HuH-7.5 (cell line): ENCODE data around the gene ZNF101.
A peak's percentile ranks its signal among the peaks of the same experiment; 100 is the strongest.
"Not testable (repeated sequence)": the region's sequence is repeated elsewhere in the genome, so short reads cannot be mapped to it uniquely, and the experiment has no call there.

Source experiments
- DNase-seq: peaks from one replicate; pipeline ENCODE4 v3.0.0; 2011; ENCODE audit warnings: low spot score

The ZNF101 gene

GRCh38 chr19:19661675-19662251, 6.9 kb upstream of the ZNF101 start:
- DNase-seq = no peak

GRCh38 chr19:19662344-19662743, 6.3 kb upstream of the ZNF101 start:
- no peak for DNase-seq

GRCh38 chr19:19662871-19663255, 5.8 kb upstream of the ZNF101 start:
- DNase-seq = no peak

DNA sequence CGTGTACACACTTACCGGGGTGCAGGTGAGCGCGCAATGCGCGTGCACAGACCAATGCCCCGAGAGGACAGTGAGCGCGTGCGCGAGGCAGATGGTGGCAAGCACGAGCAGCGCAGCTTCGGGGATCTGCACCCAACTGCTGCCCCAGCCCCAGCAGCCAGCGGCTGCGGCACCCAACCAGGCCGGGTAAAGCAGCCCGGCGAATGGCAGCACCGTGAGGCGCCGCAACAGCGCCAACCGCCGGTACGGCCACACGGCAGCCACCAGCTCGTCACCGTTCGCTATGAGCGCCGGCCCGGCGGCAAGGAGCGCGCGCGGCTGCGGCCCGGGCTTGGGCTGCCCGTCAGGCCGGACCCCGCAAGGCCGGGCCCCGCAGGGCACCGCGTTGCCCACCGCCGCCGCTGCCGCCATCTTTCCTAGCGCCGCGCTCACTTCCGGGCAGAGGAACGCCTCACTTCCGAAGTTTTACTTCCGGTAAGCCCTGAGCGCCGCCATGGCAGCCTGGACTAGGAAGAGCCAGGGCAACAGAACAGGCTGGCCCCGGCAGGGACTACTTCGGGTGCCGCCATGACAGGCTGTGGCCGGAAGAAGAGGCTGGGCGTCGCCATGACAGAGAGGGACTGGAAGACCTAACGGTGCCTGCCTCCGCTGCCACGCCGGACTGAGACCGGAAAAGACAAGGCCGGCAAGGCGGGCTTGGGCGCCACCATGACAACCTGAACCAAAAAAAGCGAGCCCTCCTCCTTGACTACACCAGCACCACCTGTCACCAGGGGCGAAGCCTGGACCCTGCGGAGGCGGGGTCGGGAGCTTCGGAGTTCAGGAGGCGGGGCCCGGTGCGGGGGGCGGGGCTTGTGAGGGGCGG, 5.2 kb upstream of the ZNF101 start, which contains the start of gene ATP13A1:
Gene ATP13A1, minus strand, starts transcription at position 421 of the 865 bp plus-strand sequence. Its CDS starts 10 bp downstream, at position 411.
- peak; percentile 94 for DNase-seq

DNA sequence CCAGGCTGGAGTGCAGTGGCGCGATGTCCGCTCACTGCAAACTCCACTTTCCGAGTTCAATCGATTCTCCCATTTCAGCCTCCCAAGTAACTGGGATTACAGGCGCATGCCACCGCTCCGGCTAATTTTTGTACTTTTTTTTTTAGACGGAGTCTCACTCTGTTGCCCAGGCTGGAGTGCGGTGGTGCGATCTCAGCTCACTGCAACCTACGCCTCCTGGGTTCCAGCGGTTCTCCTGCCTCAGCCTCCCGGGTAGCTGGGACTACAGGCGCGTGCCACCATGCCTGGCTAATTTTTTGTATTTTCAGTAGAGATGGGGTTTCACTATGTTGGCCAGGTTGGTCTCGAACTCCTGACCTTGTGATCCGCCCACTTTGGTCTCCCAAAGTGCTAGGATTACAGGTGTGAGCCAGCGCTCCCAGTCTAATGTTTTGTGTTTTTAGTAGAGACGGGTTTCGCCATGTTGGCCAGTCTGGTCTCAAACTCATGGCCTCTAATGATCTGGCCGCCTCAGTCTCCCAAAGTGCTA, 3.2 kb upstream of the ZNF101 start:
- DNase-seq = not testable (repeated sequence)

DNA sequence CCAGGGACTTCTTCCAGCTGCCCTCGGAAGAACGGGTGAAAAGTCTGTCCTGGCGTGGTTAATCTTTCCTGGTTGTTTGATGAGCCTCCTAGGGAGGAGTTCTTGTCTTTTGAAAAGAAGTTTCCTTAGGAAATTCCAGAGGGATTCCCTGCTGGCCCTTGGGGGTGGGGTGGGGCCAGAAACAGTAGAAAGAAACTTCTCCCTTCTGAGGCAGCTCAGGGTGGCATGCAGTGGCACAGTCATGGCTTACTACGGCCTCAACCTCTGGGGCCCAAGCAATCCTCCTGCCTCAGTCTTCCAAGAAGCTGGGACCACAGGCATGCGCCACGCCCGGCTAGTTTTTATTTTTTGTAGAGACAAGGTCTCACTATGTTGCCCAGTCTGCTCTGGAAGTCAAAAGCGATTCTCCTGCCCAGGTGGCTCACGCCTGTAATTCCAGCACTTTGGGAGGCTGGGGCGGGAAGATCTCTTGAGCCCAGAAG, 1.5 kb downstream of the ZNF101 start:
- no peak for DNase-seq

- DNase-seq = no peak
These were observed 4.2 kb downstream of the ZNF101 start for GRCh38 chr19:19672816-19673215.

DNA sequence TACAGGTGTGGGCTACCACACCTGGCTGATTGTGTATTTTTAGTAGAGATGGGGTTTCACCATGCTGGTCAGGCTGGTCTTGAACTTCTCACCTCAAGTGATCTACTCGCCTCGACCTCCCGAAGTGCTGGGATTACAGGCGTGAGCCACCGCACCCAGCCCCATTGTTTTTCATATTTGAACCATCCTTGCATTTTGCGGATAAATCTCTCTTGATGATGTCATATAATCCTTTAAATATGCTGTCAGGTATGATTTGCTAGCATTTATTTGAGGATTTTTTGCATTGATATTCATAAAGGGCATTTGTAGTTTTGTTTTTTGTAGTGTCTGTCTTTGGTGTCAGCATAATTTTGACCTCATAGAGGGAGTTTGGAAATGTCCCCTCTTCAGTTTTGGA, 5.7 kb downstream of the ZNF101 start:
- no peak for DNase-seq

GRCh38 chr19:19677579-19677978, 8.9 kb downstream of the ZNF101 start:
- DNase-seq = no peak

GRCh38 chr19:19679176-19680073, 10.8 kb downstream of the ZNF101 start:
- no peak for DNase-seq

DNA sequence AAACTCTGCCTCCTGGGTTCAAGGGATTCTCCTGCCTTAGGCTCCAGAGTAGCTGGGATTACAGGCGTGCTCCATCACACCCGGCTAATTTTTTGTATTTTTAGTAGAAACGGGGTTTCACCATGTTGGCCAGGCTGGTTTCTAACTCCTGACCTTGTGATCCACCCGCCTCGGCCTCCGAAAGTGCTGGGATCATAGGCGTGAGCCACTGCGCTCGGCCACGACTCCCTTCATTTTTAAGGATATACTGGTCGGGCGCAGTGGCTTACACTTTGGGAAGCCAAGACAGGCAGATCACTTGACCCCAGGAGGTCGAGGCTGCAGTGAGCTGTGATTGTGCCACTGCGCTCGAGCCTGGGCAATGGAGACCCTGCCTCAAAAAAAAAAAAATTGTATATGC, 17.5 kb downstream of the ZNF101 start:
- DNase-seq = not testable (repeated sequence)

- no peak for DNase-seq
These were observed 17.9 kb downstream of the ZNF101 start for GRCh38 chr19:19686580-19686979.

DNA sequence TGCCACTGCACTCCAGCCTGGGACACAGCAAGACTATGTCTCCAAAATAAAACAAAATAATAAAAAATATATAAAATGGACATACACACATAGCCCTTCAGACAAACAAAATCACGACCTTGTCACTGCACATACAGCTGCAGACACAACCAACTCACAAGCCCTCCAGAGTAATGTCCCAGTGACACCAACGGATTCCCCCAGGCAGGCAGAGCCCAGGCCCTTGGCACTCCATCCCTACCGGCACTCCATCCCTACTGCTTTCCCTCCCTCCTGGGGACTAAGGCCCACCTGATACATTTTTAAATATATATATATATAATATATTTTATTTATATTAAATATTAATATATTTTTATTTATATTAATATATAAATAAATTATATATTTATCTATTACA, 18.5 kb downstream of the ZNF101 start:
- peak; percentile 16 for DNase-seq

GRCh38 chr19:19689023-19689422, 20.4 kb downstream of the ZNF101 start:
- DNase-seq = not testable (repeated sequence)

- no peak for DNase-seq
These were observed 23.0 kb downstream of the ZNF101 start for GRCh38 chr19:19691683-19692082.

DNA sequence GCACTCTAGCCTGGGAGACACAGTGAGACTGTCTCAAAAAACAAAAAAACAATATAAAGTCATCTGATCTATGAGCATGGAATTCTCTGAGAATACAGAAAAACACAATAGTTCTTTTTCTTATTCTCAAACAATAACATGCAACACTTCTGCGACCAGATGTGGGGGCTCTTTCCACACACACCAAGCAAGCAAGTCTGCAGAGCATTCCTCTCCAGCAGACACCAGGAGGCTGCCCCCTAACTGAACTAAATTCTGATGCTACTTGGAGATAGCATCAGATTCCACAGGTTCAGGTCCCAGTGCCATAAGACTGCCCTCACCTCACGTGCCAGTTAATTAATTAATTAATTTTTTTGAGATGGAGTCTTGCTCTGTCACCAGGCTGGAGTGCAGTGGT, 27.7 kb downstream of the ZNF101 start:
- DNase-seq = no peak

DNA sequence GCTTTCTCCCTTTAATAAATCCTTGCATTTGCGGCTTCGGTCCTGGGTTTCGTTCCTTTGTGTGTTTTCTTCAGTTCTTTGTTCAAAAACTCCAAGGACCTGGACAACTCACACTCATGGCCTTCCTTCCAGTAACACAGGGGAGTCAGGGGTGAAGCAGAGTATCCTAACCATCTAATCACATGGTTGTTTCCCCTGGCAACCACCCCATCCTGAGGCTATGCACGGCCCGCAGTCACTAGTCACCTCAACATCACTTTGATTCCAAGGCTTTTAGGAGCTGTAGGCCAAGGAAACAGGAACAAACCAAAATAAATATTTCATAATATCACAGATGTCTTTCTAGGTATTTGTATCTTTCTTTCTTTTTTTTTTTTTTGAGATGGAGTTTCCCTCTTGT, 28.9 kb downstream of the ZNF101 start:
- no peak for DNase-seq

- DNase-seq = not testable (repeated sequence)
These were observed 31.9 kb downstream of the ZNF101 start for GRCh38 chr19:19700493-19700892.

GRCh38 chr19:19704836-19705235, 36.2 kb downstream of the ZNF101 start:
- DNase-seq = no peak

GRCh38 chr19:19710506-19710905, 41.9 kb downstream of the ZNF101 start:
- no peak for DNase-seq

DNA sequence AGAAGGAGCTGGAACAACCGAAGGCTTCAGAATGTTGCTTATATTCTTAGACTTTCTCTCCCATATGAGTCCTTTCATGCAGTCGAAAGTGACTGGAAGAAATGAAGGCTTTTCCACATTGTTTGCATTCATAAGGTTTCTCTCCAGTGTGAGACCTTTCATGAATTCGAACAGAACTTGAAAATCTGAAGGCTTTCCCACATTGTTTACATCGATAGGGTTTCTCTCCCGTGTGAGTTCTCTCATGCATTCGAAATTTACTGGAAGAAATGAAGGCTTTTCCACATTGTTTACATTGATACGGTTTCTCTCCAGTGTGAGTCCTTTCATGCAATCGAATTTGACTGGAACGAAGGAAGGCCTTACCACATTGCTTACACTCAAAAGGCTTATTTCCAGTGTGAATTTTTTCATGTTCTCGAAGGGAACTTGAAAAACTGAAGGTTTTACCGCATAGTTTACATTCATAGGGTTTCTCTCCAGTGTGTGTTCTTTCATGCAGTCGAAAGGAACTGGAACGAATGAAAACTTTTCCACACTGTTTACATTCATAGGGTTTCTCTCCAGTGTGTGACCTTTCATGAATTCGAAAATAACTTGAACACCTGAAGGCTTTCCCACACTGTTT, 42.8 kb downstream of the ZNF101 start:
- no peak for DNase-seq
